Activated CD4-positive, alpha-beta memory T cell treated with anti-CD3 and anti-CD28 coated beads for 36 hours (primary cell): Measurements from ENCODE around the gene RCL1. TPM values are rescaled to one million over a fixed set of nuclear protein-coding genes. Genes with fewer than 3 reads are reported as not detected.
A peak's percentile ranks its signal among the peaks of the same experiment; 100 is the strongest.
"Not testable (repeated sequence)": the region's sequence is repeated elsewhere in the genome, so short reads cannot be mapped to it uniquely, and the experiment has no call there.

Experiments
- CTCF ChIA-PET: fragments of 350-600 bp; sonication (Branson Sonifier 250); formaldehyde crosslinking; loops from one replicate; lab custom pipeline; 2021; ENCODE audit warnings: antibody characterized with exemption, inconsistent platforms; lab: Charles Lee
- POLR2A ChIA-PET: fragments of 350-600 bp; sonication (Branson Sonifier 250); formaldehyde crosslinking; loops from one replicate; lab custom pipeline; 2021; ENCODE audit warnings: antibody characterized with exemption; lab: Charles Lee
- DNase-seq: peaks from one replicate; pipeline ENCODE4 v3.0.0-alpha.2; 2020
- H3K27ac Mint-ChIP-seq: one replicate; pipeline ENCODE4 v1.8.0; 2021; ENCODE audit warnings: mixed read lengths
- H3K27me3 Mint-ChIP-seq: one replicate; pipeline ENCODE4 v1.8.0; 2021; ENCODE audit warnings: mixed read lengths
- H3K36me3 Mint-ChIP-seq: one replicate; pipeline ENCODE4 v1.8.0; 2021; ENCODE audit warnings: mixed read lengths
- H3K4me1 Mint-ChIP-seq: one replicate; pipeline ENCODE4 v1.8.0; 2021; ENCODE audit warnings: low read depth, mixed read lengths
- H3K4me3 Mint-ChIP-seq: one replicate; pipeline ENCODE4 v1.8.0; 2021; ENCODE audit warnings: mild to moderate bottlenecking, mixed read lengths
- H3K9me3 Mint-ChIP-seq: one replicate; pipeline ENCODE4 v1.8.0; 2021; ENCODE audit warnings: mixed read lengths
- intact Hi-C: fragments of 100-400 bp; cut with micrococcal nuclease; formaldehyde crosslinking; loops from one replicate; pipeline ENCODE4 v1.15.1; 2023
- total RNA-seq, 2 experiments: library from RNA; stranded (reverse); gene quantifications; one replicate each; pipeline ENCODE4 v1.2.3, GENCODE V29; 2021

The RCL1 gene
- total RNA-seq, 2 experiments from 2014 or later: 26.0 to 28.2 TPM

DNA sequence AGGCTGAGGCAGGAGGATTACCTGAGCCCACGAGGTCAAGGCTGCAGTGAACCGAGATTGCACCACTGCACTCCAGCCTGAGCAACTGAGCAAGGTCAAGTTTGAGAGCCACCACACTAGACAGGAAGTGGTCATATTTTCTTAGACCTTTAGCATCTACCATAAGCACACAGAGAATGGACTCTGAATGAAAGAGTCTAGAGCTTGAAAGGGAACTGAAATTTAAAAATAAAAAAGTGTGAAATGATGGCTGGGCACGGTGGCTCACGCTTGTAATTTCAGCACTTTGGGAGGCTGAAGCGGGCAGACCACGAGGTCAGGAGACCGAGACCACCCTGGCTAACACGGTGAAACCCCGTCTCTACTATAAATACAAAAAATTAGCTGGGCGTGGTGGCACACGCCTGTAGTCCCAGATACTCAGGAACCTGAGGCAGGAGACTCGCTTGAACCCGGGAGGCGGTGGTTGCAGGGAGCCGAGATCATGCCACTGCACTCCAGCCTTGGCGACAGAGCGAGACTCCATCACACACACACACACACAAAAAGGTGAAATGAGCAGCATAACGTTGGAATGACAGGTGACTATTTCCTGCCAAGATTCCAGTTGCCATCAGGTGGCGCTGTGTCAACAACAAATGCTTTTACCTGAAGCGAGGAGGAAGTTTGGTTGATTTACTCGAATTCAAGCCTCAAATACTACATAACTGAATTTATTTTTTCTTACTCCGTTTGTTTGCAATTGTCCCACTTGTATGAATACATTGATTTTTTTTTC, 30.4 kb upstream of the RCL1 start:
- no peaks in the 10 kb centered on the region for H3K9me3 Mint-ChIP-seq
- peak; percentile 88 for DNase-seq
- H3K27ac Mint-ChIP-seq: peak overlapping the region; percentile 42
- peaks cover 3% of the 10 kb centered on the region for H3K27me3 Mint-ChIP-seq
- no peaks in the 10 kb centered on the region for H3K36me3 Mint-ChIP-seq
- intact Hi-C loops: loop anchor here (1.0 to 5.0 kb wide), 9 partner anchors 30 to 675 kb away; partner anchors contain the start of genes PLGRKT and RCL1
- POLR2A ChIA-PET: no interaction called here
- H3K4me1 Mint-ChIP-seq: peaks cover 11% of the 10 kb centered on the region
- CTCF ChIA-PET: interaction anchor here (0.7 to 6.5 kb wide), 22 partner anchors 9 to 838 kb away, joined by 3 to 106 read pairs (median 4); partner anchors contain the start of genes AK3, JAK2 and RCL1
- H3K4me3 Mint-ChIP-seq: peak overlapping the region; percentile 17

GRCh38 chr9:4762886-4763541, 29.7 kb upstream of the RCL1 start:
- Mint-ChIP-seq H3K9me3 (no peaks in the 10 kb centered on the region), H3K27me3 (peaks cover 3% of the 10 kb centered on the region), H3K4me3 (peak overlapping the region; percentile 17), H3K36me3 (no peaks in the 10 kb centered on the region), H3K27ac (peak overlapping the region; percentile 42), H3K4me1 (peaks cover 11% of the 10 kb centered on the region)
- peak; percentile 23 for DNase-seq
- CTCF ChIA-PET: interaction anchor here (0.7 to 6.5 kb wide), 25 partner anchors 9 to 838 kb away, joined by 3 to 106 read pairs (median 4); partner anchors contain the start of genes AK3, JAK2 and RCL1
- POLR2A ChIA-PET: no interaction called here
- intact Hi-C loops: loop anchor here (1.0 to 5.0 kb wide), 9 partner anchors 29 to 674 kb away; partner anchors contain the start of genes PLGRKT and RCL1

DNA sequence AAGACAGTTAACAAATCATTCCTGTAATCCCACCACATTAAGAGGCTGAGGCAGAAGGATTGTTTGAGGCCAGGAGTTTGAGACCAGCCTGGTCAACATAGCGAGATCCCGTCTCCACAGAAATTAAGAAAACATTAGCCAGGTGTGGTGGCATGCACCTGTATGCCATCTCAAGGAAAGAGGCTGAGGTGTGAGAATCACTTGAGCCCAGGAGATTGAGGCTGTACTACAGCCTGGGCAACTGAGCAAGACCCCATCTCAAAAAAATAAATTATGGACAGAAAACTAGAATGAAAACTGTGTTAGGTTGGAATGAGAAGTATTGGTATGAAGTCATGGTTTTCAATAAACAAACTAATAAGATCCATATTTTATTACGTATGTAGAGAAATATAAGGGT, 28.7 kb upstream of the RCL1 start:
- DNase-seq: no peak
- Mint-ChIP-seq H3K4me3 (no peak overlapping the region), H3K27ac (no peak overlapping the region), H3K36me3 (no peaks in the 10 kb centered on the region), H3K4me1 (peaks cover 11% of the 10 kb centered on the region), H3K27me3 (peaks cover 3% of the 10 kb centered on the region), H3K9me3 (no peaks in the 10 kb centered on the region)
- CTCF ChIA-PET: interaction anchor here (0.6 to 6.5 kb wide), 10 partner anchors 10 to 837 kb away, joined by 3 to 106 read pairs (median 6); partner anchors contain the start of genes JAK2 and RCL1
- intact Hi-C loops: loop anchor here (5.0 kb wide), 5 partner anchors 83 to 673 kb away; partner anchors contain the start of gene PLGRKT
- POLR2A ChIA-PET: no interaction called here

DNA sequence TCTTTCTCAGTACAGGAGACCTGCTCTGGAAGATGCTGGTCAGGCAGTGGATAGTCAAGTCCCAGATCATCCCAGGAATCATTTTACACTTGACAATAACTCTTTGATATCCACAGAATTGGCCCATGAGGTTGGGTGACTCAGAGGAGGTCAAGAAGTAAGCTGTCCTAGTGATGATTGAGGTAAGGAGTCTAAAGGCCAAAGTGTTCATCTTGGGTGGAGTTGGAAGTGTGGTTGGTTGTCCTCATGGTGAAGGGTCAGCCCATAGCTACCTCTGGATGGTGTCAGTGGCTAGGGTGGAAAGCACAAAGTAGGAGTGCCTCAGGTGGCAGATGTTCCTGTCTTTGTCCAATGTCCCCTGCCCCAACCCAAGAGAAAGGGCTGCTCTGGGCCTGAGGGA, 24.1 kb upstream of the RCL1 start:
- intact Hi-C loops: no loop called here
- H3K4me3 Mint-ChIP-seq: no peak overlapping the region
- CTCF ChIA-PET: interaction anchor here (1.0 to 1.2 kb wide), 2 partner anchors 94 to 220 kb away, joined by 3 read pairs; no protein-coding TSS in a partner anchor
- no peaks in the 10 kb centered on the region for H3K36me3 Mint-ChIP-seq
- H3K9me3 Mint-ChIP-seq: no peaks in the 10 kb centered on the region
- no peak for DNase-seq
- POLR2A ChIA-PET: no interaction called here
- H3K4me1 Mint-ChIP-seq: peaks cover 3% of the 10 kb centered on the region
- H3K27me3 Mint-ChIP-seq: no peaks in the 10 kb centered on the region
- H3K27ac Mint-ChIP-seq: no peak overlapping the region

DNA sequence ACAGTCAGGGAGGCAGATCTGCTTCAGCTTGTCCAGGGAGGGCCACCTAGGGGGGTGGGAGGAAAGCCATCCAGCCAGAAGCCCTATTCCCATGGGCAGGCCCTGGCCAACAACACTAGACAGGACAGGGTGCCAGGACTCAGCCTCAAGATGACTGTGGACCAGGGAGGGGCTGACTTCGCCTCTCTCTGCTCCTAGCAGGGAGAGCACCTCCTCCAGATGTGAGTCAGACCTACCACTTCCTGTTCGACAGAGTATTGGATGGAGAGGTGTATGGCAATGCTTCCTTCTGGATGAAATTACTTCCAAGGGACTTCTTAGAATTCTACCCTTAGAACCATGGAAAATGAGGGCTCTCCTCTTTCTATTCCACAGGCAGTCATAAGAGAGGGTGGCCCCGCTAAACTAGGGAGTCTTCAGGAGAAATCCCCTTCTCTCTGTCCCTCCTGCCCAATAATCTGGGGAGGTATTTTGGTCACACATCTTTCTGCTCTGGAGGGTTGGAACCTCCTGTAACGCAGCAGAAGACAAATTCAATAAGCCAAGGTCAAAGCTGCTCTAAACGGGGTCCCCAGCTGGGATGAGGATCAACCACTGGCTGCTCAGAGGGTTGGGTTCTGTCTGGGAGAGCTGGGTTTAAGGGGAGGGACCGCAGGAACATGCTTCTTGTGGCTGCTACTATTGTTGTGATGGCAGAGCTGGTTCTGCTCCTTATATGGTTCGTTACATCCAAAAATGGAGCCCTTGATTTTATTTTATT, 23.2 kb upstream of the RCL1 start:
- intact Hi-C loops: no loop called here
- no peak overlapping the region for H3K27ac Mint-ChIP-seq
- peaks cover 3% of the 10 kb centered on the region for H3K4me1 Mint-ChIP-seq
- no peak overlapping the region for H3K4me3 Mint-ChIP-seq
- no peaks in the 10 kb centered on the region for H3K27me3 Mint-ChIP-seq
- ChIA-PET POLR2A (no interaction called here), CTCF (interaction anchor here (1.0 to 1.2 kb wide), 3 partner anchors 10 to 219 kb away, joined by 3 to 4 read pairs (median 3); no protein-coding TSS in a partner anchor)
- H3K9me3 Mint-ChIP-seq: no peaks in the 10 kb centered on the region
- no peaks in the 10 kb centered on the region for H3K36me3 Mint-ChIP-seq
- DNase-seq: peak; percentile 52

- Mint-ChIP-seq H3K9me3 (no peaks in the 10 kb centered on the region), H3K4me3 (no peak overlapping the region), H3K4me1 (peaks cover 3% of the 10 kb centered on the region), H3K27me3 (no peaks in the 10 kb centered on the region), H3K27ac (no peak overlapping the region), H3K36me3 (no peaks in the 10 kb centered on the region)
- DNase-seq: no peak
- intact Hi-C loops: no loop called here
- ChIA-PET POLR2A (no interaction called here), CTCF (interaction anchor here (1.5 kb wide), 1 partner anchor 12 kb away, joined by 3 read pairs; no protein-coding TSS in a partner anchor)
Measured at GRCh38 chr9:4771788-4772187, 21.0 kb upstream of the RCL1 start.

- no peaks in the 10 kb centered on the region for H3K27me3 Mint-ChIP-seq
- peaks cover under 1% of the 10 kb centered on the region for H3K4me1 Mint-ChIP-seq
Measured at GRCh38 chr9:4774209-4774608, 18.5 kb upstream of the RCL1 start.

GRCh38 chr9:4774958-4775357, 17.8 kb upstream of the RCL1 start:
- POLR2A ChIA-PET: not testable (repeated sequence)
- CTCF ChIA-PET: interaction anchor here (1.5 kb wide), 1 partner anchor 15 kb away, joined by 4 read pairs; no protein-coding TSS in a partner anchor

More at GRCh38 chr9:4774209-4774608, 18.5 kb upstream of the RCL1 start:
- Mint-ChIP-seq H3K27ac (no peak overlapping the region), H3K4me3 (no peak overlapping the region), H3K9me3 (no peaks in the 10 kb centered on the region), H3K36me3 (no peaks in the 10 kb centered on the region)
- intact Hi-C loops: no loop called here
- DNase-seq: no peak
- CTCF ChIA-PET: interaction anchor here (0.8 to 1.5 kb wide), 3 partner anchors 11 to 15 kb away, joined by 3 to 4 read pairs (median 4); no protein-coding TSS in a partner anchor
- POLR2A ChIA-PET: no interaction called here

GRCh38 chr9:4780651-4781050, 12.1 kb upstream of the RCL1 start:
- H3K27me3 Mint-ChIP-seq: peaks cover 6% of the 10 kb centered on the region
- H3K9me3 Mint-ChIP-seq: no peaks in the 10 kb centered on the region
- intact Hi-C loops: no loop called here
- no peaks in the 10 kb centered on the region for H3K4me1 Mint-ChIP-seq
- POLR2A ChIA-PET: no interaction called here
- H3K4me3 Mint-ChIP-seq: no peak overlapping the region
- CTCF ChIA-PET: interaction anchor here (1.0 to 1.3 kb wide), 2 partner anchors 18 to 20 kb away, joined by 3 read pairs; no protein-coding TSS in a partner anchor
- no peaks in the 10 kb centered on the region for H3K36me3 Mint-ChIP-seq
- DNase-seq: no peak
- no peak overlapping the region for H3K27ac Mint-ChIP-seq

More at GRCh38 chr9:4774958-4775357, 17.8 kb upstream of the RCL1 start:
- H3K27me3 Mint-ChIP-seq, H3K4me1 Mint-ChIP-seq, H3K4me3 Mint-ChIP-seq, H3K36me3 Mint-ChIP-seq, DNase-seq, intact Hi-C loops, H3K9me3 Mint-ChIP-seq, H3K27ac Mint-ChIP-seq: not testable (repeated sequence)

DNA sequence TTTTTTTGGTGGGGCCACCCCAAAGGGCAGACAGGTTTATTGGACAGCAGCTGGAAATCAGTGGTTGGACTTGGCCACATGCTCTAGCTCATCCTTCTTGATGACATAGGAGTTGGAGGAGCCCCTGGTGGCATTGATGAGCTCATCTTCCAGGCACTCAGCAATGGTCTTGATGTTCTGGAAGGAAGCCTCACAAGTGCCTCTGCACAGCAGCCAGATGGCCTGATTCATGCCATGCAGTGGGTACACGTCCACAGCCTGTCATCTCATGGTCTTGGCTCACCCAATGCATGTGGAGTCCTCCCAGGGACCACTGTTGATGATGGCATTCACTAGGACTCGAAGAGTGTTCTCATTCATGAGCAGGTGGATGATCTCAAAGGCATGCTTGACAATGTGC, 11.3 kb upstream of the RCL1 start:
- intact Hi-C loops: no loop called here
- no peak for DNase-seq

DNA sequence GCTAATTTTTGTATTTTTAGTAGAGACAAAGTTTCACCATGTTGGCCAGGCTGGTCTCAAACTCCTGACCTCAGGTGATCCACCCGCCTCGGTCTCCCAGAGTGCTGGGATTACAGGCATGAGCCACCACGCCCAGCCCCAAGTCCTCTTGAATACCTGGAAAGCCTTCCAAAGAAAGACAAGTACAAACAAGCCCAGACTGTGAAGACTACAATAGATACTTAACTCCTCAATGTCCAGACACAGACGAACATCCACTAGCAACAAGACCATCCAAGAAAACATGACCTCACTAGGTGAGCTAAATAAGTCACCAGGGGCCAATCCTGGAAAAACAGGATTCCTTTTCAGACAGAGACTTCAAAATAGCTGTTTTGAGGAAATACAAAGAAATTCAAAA, 9.6 kb upstream of the RCL1 start:
- POLR2A ChIA-PET, H3K27me3 Mint-ChIP-seq, DNase-seq, H3K36me3 Mint-ChIP-seq, H3K4me1 Mint-ChIP-seq, intact Hi-C loops, H3K27ac Mint-ChIP-seq, H3K9me3 Mint-ChIP-seq, H3K4me3 Mint-ChIP-seq: not testable (repeated sequence)
- CTCF ChIA-PET: interaction anchor here (1.6 kb wide), 1 partner anchor 13 kb away, joined by 4 read pairs; no protein-coding TSS in a partner anchor

More for the DNA sequence above, 11.3 kb upstream of the RCL1 start:
- no peaks in the 10 kb centered on the region for H3K36me3 Mint-ChIP-seq
- H3K4me3 Mint-ChIP-seq: no peak overlapping the region
- H3K4me1 Mint-ChIP-seq: no peaks in the 10 kb centered on the region
- ChIA-PET CTCF (interaction anchor here (1.3 kb wide), 1 partner anchor 21 kb away, joined by 3 read pairs; no protein-coding TSS in a partner anchor), POLR2A (no interaction called here)
- peaks cover 6% of the 10 kb centered on the region for H3K27me3 Mint-ChIP-seq
- no peak overlapping the region for H3K27ac Mint-ChIP-seq
- no peaks in the 10 kb centered on the region for H3K9me3 Mint-ChIP-seq
